HepG2 (cell line): Measurements from ENCODE around the gene JPH2. TPM values are rescaled to one million over a fixed set of nuclear protein-coding genes. Genes with fewer than 3 reads are reported as not detected.

Experiments used
- ATAC-seq: fragments of 200-7000 bp; cut with Tn5 transposase; 3 replicates; pipeline ENCODE4 v1.9.1; 2020; ENCODE audit warnings: mild to moderate bottlenecking, moderate library complexity
- BruUV-seq: library from RNA; stranded (reverse); fragments of 400-500 nt; replicated peaks from 2 replicates; lab custom pipeline; 2021; lab: Mats Ljungman, UMichigan
- CTCF ChIA-PET: fragments of 300-600 bp; formaldehyde crosslinking; extraction: SDS; loops from one replicate; lab custom pipeline; 2021; ENCODE audit warnings: low total read pairs, inconsistent platforms, low intra/inter-chr PET ratio; lab: Yijun Ruan, JAX
- POLR2A ChIA-PET: fragments of 350-600 bp; sonication (Branson Sonifier 250); formaldehyde crosslinking; loops from one replicate; lab custom pipeline; 2020; ENCODE audit warnings: antibody characterized with exemption, inconsistent platforms; lab: Yijun Ruan, JAX
- DNase-seq: peaks from one replicate; pipeline ENCODE4 v3.0.0-alpha.2; 2015; ENCODE audit warnings: low spot score
- FAIRE-seq: peaks from 3 replicates; lab custom pipeline; 2011; peaks lifted over from hg19 to GRCh38; lab: Jason Lieb, UNC
- H2AFZ ChIP-seq: one replicate; pipeline ENCODE4 v1.6.1; 2011; ENCODE audit warnings: low read length, inconsistent platforms
- H3K27ac ChIP-seq: fragments of 300-600 bp; 3 replicates; pipeline ENCODE4 v1.8.0; 2011; ENCODE audit warnings: mixed run types, mild to moderate bottlenecking, mixed read lengths, low read length, inconsistent platforms; ENCODE audit not compliant: insufficient read depth; ENCODE audit errors: extremely low read length
- H3K27me3 ChIP-seq, 2 experiments: fragments of 200-600 bp in 1 of 2; 2 replicates in 1 of 2; 3 replicates in 1 of 2; pipeline versions ENCODE4 v1.6.0 to v1.8.0; 2011; ENCODE audit warnings: low read length in 2 of 2, mild to moderate bottlenecking in 2 of 2, moderate library complexity in 2 of 2, inconsistent platforms in 1 of 2; ENCODE audit not compliant: insufficient read depth in 2 of 2, control insufficient read depth in 1 of 2
- H3K36me3 ChIP-seq, 2 experiments: fragments of 200-600 bp in 1 of 2; replicated peaks in 1 of 2; 2 replicates in 1 of 2; 3 replicates in 1 of 2; pipeline versions ENCODE4 v1.5.1 to v1.8.0; 2011; ENCODE audit warnings: low read length in 2 of 2, inconsistent platforms in 1 of 2; ENCODE audit not compliant: insufficient read depth in 2 of 2, control insufficient read depth in 1 of 2
- H3K4me1 ChIP-seq: 2 replicates; pipeline ENCODE4 v1.5.1; 2012; ENCODE audit warnings: low read length, inconsistent platforms; ENCODE audit not compliant: insufficient read depth
- H3K4me2 ChIP-seq: 2 replicates; pipeline ENCODE4 v1.6.0; 2011; ENCODE audit warnings: low read depth, low read length, inconsistent platforms
- H3K4me3 ChIP-seq, 3 experiments: fragments of 200-600 bp in 1 of 3; sonication (generic), shearing (Covaris generic) in 1 of 3; replicated peaks in 1 of 3; 2 replicates each; pipeline ENCODE4 v1.5.1; 2011 to 2016; ENCODE audit warnings: low read length in 3 of 3, inconsistent platforms in 2 of 3, low read depth in 2 of 3, mild to moderate bottlenecking in 2 of 3, control low read depth in 1 of 3, mixed read lengths in 1 of 3; ENCODE audit not compliant: insufficient read depth in 1 of 3
- H3K79me2 ChIP-seq: one replicate; pipeline ENCODE4 v1.6.1; 2011; ENCODE audit warnings: low read length, inconsistent platforms; ENCODE audit not compliant: insufficient read depth
- H3K9ac ChIP-seq: 2 replicates; pipeline ENCODE4 v1.6.0; 2011; ENCODE audit warnings: mild to moderate bottlenecking, low read depth, low read length, inconsistent platforms; ENCODE audit not compliant: insufficient read depth
- H3K9me3 ChIP-seq: 2 replicates; pipeline ENCODE4 v1.5.1; 2012; ENCODE audit warnings: mild to moderate bottlenecking, low read length
- H4K20me1 ChIP-seq: 2 replicates; pipeline ENCODE4 v1.6.0; 2011; ENCODE audit warnings: inconsistent platforms, mild to moderate bottlenecking, low read length, moderate library complexity; ENCODE audit not compliant: insufficient read depth
- GZF1 ChIP-seq: sonication (generic); formaldehyde crosslinking; IDR thresholded peaks from 2 replicates; pipeline ENCODE4 v1.5.1; 2020; ENCODE audit warnings: mild to moderate bottlenecking, missing genetic modification reagents
- HOXA9 ChIP-seq: sonication (generic); formaldehyde crosslinking; IDR thresholded peaks from 2 replicates; pipeline ENCODE4 v1.8.1; 2022; ENCODE audit warnings: missing genetic modification reagents, mild to moderate bottlenecking, moderate library complexity, borderline replicate concordance
- KDM2A ChIP-seq: sonication (generic); formaldehyde crosslinking; IDR thresholded peaks from 2 replicates; pipeline ENCODE4 v1.4.0; 2020; ENCODE audit warnings: low read depth, missing genetic modification reagents, borderline replicate concordance
- KDM3A ChIP-seq: IDR thresholded peaks from 2 replicates; pipeline ENCODE4 v1.6.1; 2018; ENCODE audit warnings: low read depth, missing compliant biosample characterization
- ZNF12 ChIP-seq: sonication (generic); formaldehyde crosslinking; IDR thresholded peaks from 2 replicates; pipeline ENCODE4 v1.5.0; 2020; ENCODE audit warnings: missing genetic modification reagents
- ZNF552 ChIP-seq: sonication (generic); formaldehyde crosslinking; IDR thresholded peaks from 2 replicates; pipeline ENCODE4 v1.9.0; 2022; ENCODE audit warnings: missing genetic modification reagents, mild to moderate bottlenecking, borderline replicate concordance
- ZNF558 ChIP-seq: sonication (generic); formaldehyde crosslinking; IDR thresholded peaks from 2 replicates; pipeline ENCODE4 v1.9.0; 2022; ENCODE audit warnings: mild to moderate bottlenecking, missing genetic modification reagents, borderline replicate concordance
- WGBS: methylation state at CpG from one replicate; pipeline ENCODE4 v1.1.6; 2017; ENCODE audit warnings: low lambda C conversion rate; 5-methylcytosine and 5-hydroxymethylcytosine counted together
- in situ Hi-C: cut with HindIII; loops from 2 replicates; pipeline ENCODE4 v1.10.0; 2017; ENCODE audit warnings: low pct_unique_long_range_greater_than_20kb; ENCODE audit not compliant: extremely low pct_ligation_motif_present
- intact Hi-C: fragments of 100-400 bp; cut with micrococcal nuclease; formaldehyde crosslinking; loops from one replicate; pipeline ENCODE4 v1.10.0; 2022; ENCODE audit not compliant: unreplicated experiment
- polyA plus RNA-seq, 8 experiments: library from polyadenylated mRNA; depleted of rRNA in 3 of 8; stranded (reverse) in 7 of 8; unstranded in 1 of 8; fragments of >200 nt; fragmentation: Illumina TruSeq in 4 of 8; extraction: Trizol in 4 of 8; gene quantifications; 2 replicates each; pipeline versions ENCODE4 v1.2.1 to v1.2.3, GENCODE V29; 2011 to 2016; ENCODE audit warnings: low read depth in 4 of 8, missing spikeins in 1 of 8, mixed read lengths in 1 of 8; ENCODE audit not compliant: insufficient read depth in 1 of 8
- total RNA-seq, 5 experiments: library from RNA; depleted of rRNA; stranded (reverse); fragments of >200 nt; fragmentation: Illumina TruSeq; extraction: Trizol; gene quantifications; 2 replicates each; pipeline ENCODE4 v1.2.3, GENCODE V29; 2016; ENCODE audit warnings: low read depth in 1 of 5
- TF ChIP-seq, protein P1 (sequence below): sonication (generic); formaldehyde crosslinking; IDR thresholded peaks from 2 replicates; pipeline ENCODE4 v1.4.0; 2020; ENCODE audit warnings: missing genetic modification reagents
- TF ChIP-seq, protein P2 (sequence below), 2 experiments: fragments of 450-650 bp in 1 of 2; sonication (generic) in 1 of 2; formaldehyde crosslinking in 1 of 2; IDR thresholded peaks; 2 replicates each; pipeline versions ENCODE4 v1.6.1 to v1.8.0; 2016 to 2022; ENCODE audit warnings: antibody characterized with exemption in 1 of 2, mild to moderate bottlenecking in 1 of 2, missing genetic modification reagents in 1 of 2

The JPH2 gene
- total and polyA plus RNA-seq, 2 of the 13 experiments (the other 11 are each of a cell fraction or from before 2014, with no cell fraction given): 0.42 TPM; not detected in 1

DNA sequence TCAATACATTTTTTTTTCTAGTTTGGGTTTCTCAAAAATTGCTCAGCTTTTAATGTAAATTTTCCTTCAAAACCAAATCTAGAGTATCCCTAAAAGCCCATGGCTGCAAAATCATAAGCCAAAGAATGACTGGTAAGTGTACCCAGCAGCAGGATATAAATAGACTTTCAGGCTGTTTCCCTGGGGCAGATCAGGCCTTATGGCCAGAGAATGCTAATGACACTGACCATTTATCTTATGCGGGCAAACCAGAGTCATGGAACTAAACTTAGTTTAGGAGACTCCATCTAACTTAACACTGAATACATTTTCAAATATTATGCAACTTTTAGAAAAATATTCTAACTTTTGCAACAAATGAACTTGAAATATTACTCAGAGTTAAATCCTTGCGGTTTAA, 16.2 kb upstream of the JPH2 start:
- peaks cover 31 to 64% of the 10 kb centered on the region in 2 experiments for H3K36me3 ChIP-seq
- ChIA-PET CTCF (no interaction called here), POLR2A (no interaction called here)
- peaks cover 40% of the 10 kb centered on the region for H3K4me1 ChIP-seq
- TF ChIP-seq ZNF558 (CRISPR knock-in tag) (no peak), HOXA9 (CRISPR knock-in tag) (no peak), KDM3A (CRISPR knock-in tag) (no peak), GZF1 (CRISPR knock-in tag) (no peak), ZNF552 (no peak), ZNF12 (CRISPR knock-in tag) (no peak), KDM2A (no peak)
- TF ChIP-seq, protein P1, sequence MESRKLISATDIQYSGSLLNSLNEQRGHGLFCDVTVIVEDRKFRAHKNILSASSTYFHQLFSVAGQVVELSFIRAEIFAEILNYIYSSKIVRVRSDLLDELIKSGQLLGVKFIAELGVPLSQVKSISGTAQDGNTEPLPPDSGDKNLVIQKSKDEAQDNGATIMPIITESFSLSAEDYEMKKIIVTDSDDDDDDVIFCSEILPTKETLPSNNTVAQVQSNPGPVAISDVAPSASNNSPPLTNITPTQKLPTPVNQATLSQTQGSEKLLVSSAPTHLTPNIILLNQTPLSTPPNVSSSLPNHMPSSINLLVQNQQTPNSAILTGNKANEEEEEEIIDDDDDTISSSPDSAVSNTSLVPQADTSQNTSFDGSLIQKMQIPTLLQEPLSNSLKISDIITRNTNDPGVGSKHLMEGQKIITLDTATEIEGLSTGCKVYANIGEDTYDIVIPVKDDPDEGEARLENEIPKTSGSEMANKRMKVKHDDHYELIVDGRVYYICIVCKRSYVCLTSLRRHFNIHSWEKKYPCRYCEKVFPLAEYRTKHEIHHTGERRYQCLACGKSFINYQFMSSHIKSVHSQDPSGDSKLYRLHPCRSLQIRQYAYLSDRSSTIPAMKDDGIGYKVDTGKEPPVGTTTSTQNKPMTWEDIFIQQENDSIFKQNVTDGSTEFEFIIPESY (CRISPR knock-in tag): no peak
- TF ChIP-seq, protein P2, sequence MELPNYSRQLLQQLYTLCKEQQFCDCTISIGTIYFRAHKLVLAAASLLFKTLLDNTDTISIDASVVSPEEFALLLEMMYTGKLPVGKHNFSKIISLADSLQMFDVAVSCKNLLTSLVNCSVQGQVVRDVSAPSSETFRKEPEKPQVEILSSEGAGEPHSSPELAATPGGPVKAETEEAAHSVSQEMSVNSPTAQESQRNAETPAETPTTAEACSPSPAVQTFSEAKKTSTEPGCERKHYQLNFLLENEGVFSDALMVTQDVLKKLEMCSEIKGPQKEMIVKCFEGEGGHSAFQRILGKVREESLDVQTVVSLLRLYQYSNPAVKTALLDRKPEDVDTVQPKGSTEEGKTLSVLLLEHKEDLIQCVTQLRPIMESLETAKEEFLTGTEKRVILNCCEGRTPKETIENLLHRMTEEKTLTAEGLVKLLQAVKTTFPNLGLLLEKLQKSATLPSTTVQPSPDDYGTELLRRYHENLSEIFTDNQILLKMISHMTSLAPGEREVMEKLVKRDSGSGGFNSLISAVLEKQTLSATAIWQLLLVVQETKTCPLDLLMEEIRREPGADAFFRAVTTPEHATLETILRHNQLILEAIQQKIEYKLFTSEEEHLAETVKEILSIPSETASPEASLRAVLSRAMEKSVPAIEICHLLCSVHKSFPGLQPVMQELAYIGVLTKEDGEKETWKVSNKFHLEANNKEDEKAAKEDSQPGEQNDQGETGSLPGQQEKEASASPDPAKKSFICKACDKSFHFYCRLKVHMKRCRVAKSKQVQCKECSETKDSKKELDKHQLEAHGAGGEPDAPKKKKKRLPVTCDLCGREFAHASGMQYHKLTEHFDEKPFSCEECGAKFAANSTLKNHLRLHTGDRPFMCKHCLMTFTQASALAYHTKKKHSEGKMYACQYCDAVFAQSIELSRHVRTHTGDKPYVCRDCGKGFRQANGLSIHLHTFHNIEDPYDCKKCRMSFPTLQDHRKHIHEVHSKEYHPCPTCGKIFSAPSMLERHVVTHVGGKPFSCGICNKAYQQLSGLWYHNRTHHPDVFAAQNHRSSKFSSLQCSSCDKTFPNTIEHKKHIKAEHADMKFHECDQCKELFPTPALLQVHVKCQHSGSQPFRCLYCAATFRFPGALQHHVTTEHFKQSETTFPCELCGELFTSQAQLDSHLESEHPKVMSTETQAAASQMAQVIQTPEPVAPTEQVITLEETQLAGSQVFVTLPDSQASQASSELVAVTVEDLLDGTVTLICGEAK (IDR thresholded peaks at IDR 0.05): no peak
- TF ChIP-seq, protein P2 (CRISPR knock-in tag; IDR thresholded peaks at IDR 0.05): no peak
- DNase-seq: no peak
- H3K9me3 ChIP-seq: no peaks in the 10 kb centered on the region
- no peak overlapping the region for H3K4me3 ChIP-seq
- H3K27ac ChIP-seq: no peak overlapping the region
- 80% methylated on average over 2 of the region's 2 CpGs for WGBS
- FAIRE-seq: no peak
- in situ Hi-C loops (no loop called here), intact Hi-C loops (loop anchor here (10.0 kb wide), 2 partner anchors 478 to 538 kb away; partner anchors contain the start of genes GTSF1L and MYBL2)
- H3K4me2 ChIP-seq: no peak overlapping the region
- no peak overlapping the region for H3K9ac ChIP-seq
- ATAC-seq: no peak
- no TSS peak for BruUV-seq
- no peak overlapping the region for H2AFZ ChIP-seq
- peaks cover 84% of the 10 kb centered on the region for H3K79me2 ChIP-seq
- no peaks in the 10 kb centered on the region for H3K27me3 ChIP-seq
- peaks cover 31% of the 10 kb centered on the region for H4K20me1 ChIP-seq
